ENCODE results near the gene CPZ.
"Not testable (repeated sequence)": the region's sequence is repeated elsewhere in the genome, so short reads cannot be mapped to it uniquely, and the experiment has no call there.

CPZ gene

GRCh38 chr4:8614365-8615193, 22.0 kb downstream of the CPZ start:
- Histone ChIP-seq H3K27ac (ENCODE audit: low read depth, low read length) (no peak overlapping the region), H3K36me3 (ENCODE audit: control insufficient read depth, insufficient read depth, low read length) (peaks cover 22% of the 10 kb centered on the region), H3K9me3 (ENCODE audit: control insufficient read depth, insufficient read depth, low read length) (no peaks in the 10 kb centered on the region), H3K9ac (ENCODE audit: low read depth, low read length) (no peak overlapping the region), H3K27me3 (ENCODE audit: control insufficient read depth, insufficient read depth, low read length) (no peaks in the 10 kb centered on the region), H3K4me3 (ENCODE audit: low read depth, low read length) (no peak overlapping the region), H3K4me1 (ENCODE audit: control insufficient read depth, insufficient read depth, low read length) (no peaks in the 10 kb centered on the region)

DNA sequence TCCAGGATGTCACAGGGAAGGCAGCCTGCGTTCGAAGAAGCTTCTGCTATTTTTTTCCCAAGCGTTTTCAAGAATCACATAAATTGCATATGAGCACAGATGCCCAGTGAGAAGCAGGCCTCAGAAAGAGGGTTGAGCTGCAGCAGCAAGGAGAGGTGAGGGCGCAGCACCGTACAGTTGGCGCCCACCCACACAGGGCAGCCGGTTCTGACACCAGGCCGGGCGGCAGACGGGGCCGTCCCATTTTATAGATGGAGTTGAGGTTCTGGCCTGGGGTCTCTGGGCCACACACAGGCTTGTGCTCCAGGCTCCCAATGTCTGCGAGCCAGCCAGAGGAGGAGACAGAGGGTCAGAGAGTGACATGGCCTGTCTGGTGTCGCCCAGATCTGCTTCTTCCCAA, 22.8 kb downstream of the CPZ start:
- no peaks in the 10 kb centered on the region for H3K4me1 ChIP-seq (ENCODE audit: control insufficient read depth, insufficient read depth, low read length)
- H3K36me3 ChIP-seq (ENCODE audit: control insufficient read depth, insufficient read depth, low read length) = peaks cover 22% of the 10 kb centered on the region

DNA sequence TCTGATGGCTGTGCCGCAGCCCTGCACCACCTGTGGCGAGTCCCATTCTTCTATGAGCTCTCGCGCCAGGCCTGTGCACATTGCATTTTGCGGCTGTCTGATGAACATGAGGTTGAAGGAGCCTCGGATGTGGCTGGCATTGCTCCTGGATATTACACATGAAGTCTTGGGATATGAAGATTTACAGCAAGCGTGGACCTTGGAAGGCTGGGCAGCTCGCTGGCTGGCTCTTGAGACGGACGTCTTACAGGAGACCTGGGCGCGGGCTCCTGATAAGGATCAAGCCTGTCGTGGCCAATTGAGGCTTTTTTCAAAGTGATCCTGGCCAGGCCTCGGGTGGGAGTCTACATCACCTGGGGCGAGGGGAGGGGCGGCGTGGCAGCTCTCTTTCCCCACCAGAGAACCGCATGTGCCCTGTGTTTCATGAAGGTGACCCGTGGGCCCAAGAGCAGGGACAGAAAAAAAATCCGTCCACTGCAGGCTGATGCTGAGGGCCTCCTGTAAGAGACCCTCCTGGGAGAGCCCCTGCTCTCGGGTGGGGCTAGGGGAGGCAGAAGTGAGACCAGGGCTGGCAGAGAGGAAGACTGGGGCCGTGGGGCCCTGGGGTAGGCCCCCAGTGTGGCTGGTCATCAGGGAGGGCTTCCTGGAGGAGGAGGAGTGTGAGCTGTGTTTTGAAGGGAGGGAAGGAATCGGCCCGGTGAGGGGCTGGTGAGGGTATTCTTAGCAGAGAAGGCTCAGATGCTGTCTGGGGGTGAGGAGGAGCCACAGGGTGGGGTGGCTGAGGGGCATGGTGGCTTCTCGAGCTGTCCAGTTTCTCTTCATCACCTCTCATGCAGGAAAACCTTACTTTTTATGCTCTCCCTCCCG, 23.6 kb downstream of the CPZ start:
- H3K9me3 ChIP-seq (ENCODE audit: control insufficient read depth, insufficient read depth, low read length) = no peaks in the 10 kb centered on the region
- H3K4me3 ChIP-seq (ENCODE audit: low read depth, low read length) = no peak overlapping the region
- H3K27me3 ChIP-seq (ENCODE audit: control insufficient read depth, insufficient read depth, low read length) = no peaks in the 10 kb centered on the region
- H3K27ac ChIP-seq (ENCODE audit: low read depth, low read length) = no peak overlapping the region
- H3K36me3 ChIP-seq (ENCODE audit: control insufficient read depth, insufficient read depth, low read length) = peaks cover 22% of the 10 kb centered on the region
- no peak overlapping the region for H3K9ac ChIP-seq (ENCODE audit: low read depth, low read length)
- H3K4me1 ChIP-seq (ENCODE audit: control insufficient read depth, insufficient read depth, low read length) = no peaks in the 10 kb centered on the region

More for the DNA sequence above, 22.8 kb downstream of the CPZ start:
- no peak overlapping the region for H3K4me3 ChIP-seq (ENCODE audit: low read depth, low read length)
- H3K9ac ChIP-seq (ENCODE audit: low read depth, low read length) = no peak overlapping the region
- no peaks in the 10 kb centered on the region for H3K9me3 ChIP-seq (ENCODE audit: control insufficient read depth, insufficient read depth, low read length)
- no peaks in the 10 kb centered on the region for H3K27me3 ChIP-seq (ENCODE audit: control insufficient read depth, insufficient read depth, low read length)
- no peak overlapping the region for H3K27ac ChIP-seq (ENCODE audit: low read depth, low read length)

- Histone ChIP-seq H3K9me3 (ENCODE audit: control insufficient read depth, insufficient read depth, low read length) (no peaks in the 10 kb centered on the region), H3K36me3 (ENCODE audit: control insufficient read depth, insufficient read depth, low read length) (peaks cover 22% of the 10 kb centered on the region), H3K27ac (ENCODE audit: low read depth, low read length) (no peak overlapping the region), H3K9ac (ENCODE audit: low read depth, low read length) (no peak overlapping the region), H3K4me3 (ENCODE audit: low read depth, low read length) (no peak overlapping the region), H3K27me3 (ENCODE audit: control insufficient read depth, insufficient read depth, low read length) (no peaks in the 10 kb centered on the region), H3K4me1 (ENCODE audit: control insufficient read depth, insufficient read depth, low read length) (no peaks in the 10 kb centered on the region)
These were observed 24.3 kb downstream of the CPZ start for GRCh38 chr4:8616831-8617230.

GRCh38 chr4:8617486-8618040, 25.0 kb downstream of the CPZ start:
- peaks cover 22% of the 10 kb centered on the region for H3K36me3 ChIP-seq (ENCODE audit: control insufficient read depth, insufficient read depth, low read length)
- H3K27ac ChIP-seq (ENCODE audit: low read depth, low read length) = no peak overlapping the region
- no peak overlapping the region for H3K4me3 ChIP-seq (ENCODE audit: low read depth, low read length)
- no peaks in the 10 kb centered on the region for H3K9me3 ChIP-seq (ENCODE audit: control insufficient read depth, insufficient read depth, low read length)
- H3K27me3 ChIP-seq (ENCODE audit: control insufficient read depth, insufficient read depth, low read length) = no peaks in the 10 kb centered on the region
- no peaks in the 10 kb centered on the region for H3K4me1 ChIP-seq (ENCODE audit: control insufficient read depth, insufficient read depth, low read length)
- no peak overlapping the region for H3K9ac ChIP-seq (ENCODE audit: low read depth, low read length)

GRCh38 chr4:8618421-8618820, 25.9 kb downstream of the CPZ start:
- no peak overlapping the region for H3K27ac ChIP-seq (ENCODE audit: low read depth, low read length)
- H3K4me3 ChIP-seq (ENCODE audit: low read depth, low read length) = no peak overlapping the region
- H3K9me3 ChIP-seq (ENCODE audit: control insufficient read depth, insufficient read depth, low read length) = no peaks in the 10 kb centered on the region
- H3K36me3 ChIP-seq (ENCODE audit: control insufficient read depth, insufficient read depth, low read length) = peaks cover 21% of the 10 kb centered on the region
- H3K9ac ChIP-seq (ENCODE audit: low read depth, low read length) = no peak overlapping the region
- no peaks in the 10 kb centered on the region for H3K27me3 ChIP-seq (ENCODE audit: control insufficient read depth, insufficient read depth, low read length)
- H3K4me1 ChIP-seq (ENCODE audit: control insufficient read depth, insufficient read depth, low read length) = no peaks in the 10 kb centered on the region

GRCh38 chr4:8618961-8619720, 26.6 kb downstream of the CPZ start:
- Histone ChIP-seq H3K36me3 (ENCODE audit: control insufficient read depth, insufficient read depth, low read length) (peaks cover 18% of the 10 kb centered on the region), H3K9ac (ENCODE audit: low read depth, low read length) (no peak overlapping the region), H3K27ac (ENCODE audit: low read depth, low read length) (no peak overlapping the region), H3K4me1 (ENCODE audit: control insufficient read depth, insufficient read depth, low read length) (no peaks in the 10 kb centered on the region), H3K4me3 (ENCODE audit: low read depth, low read length) (no peak overlapping the region), H3K27me3 (ENCODE audit: control insufficient read depth, insufficient read depth, low read length) (no peaks in the 10 kb centered on the region), H3K9me3 (ENCODE audit: control insufficient read depth, insufficient read depth, low read length) (no peaks in the 10 kb centered on the region)

- H3K9me3 ChIP-seq (ENCODE audit: control insufficient read depth, insufficient read depth, low read length); H3K4me1 ChIP-seq (ENCODE audit: control insufficient read depth, insufficient read depth, low read length); H3K36me3 ChIP-seq (ENCODE audit: control insufficient read depth, insufficient read depth, low read length); H3K27ac ChIP-seq (ENCODE audit: low read depth, low read length); H3K9ac ChIP-seq (ENCODE audit: low read depth, low read length); H3K4me3 ChIP-seq (ENCODE audit: low read depth, low read length); H3K27me3 ChIP-seq (ENCODE audit: control insufficient read depth, insufficient read depth, low read length): not testable (repeated sequence)
These were observed 28.6 kb downstream of the CPZ start for GRCh38 chr4:8621135-8621534.

DNA sequence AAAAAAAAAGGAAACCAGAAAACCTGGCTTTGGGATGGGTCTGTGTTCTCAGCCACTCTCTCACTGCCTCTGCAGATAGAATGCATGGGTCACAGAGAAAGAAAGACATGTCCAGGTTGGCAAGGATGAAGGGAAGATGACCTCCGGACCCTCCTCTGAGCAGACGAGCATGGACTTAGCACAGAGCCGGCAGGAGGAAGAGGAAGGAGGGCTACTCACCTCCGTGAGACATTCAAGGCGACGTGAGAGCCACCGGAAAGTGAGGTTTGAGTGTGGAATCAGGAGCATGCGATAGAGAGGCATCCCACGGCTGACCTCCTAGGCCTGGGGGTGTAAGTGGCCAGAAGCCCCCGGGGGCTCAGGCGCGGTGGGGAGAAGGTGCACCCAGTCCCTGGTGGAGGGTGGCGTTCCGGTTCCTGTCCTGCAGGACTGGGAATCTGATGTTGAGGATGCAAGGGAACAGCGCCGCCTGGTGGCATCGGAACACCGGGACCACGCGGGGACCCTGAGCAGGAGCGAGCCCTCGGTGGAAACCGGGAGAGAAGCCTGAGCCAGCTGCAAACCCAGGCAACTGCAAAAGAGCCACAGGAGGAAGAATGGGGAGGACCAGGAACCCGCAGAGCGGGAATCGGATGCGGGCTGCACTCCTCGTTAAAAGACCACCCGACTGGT, 32.2 kb downstream of the CPZ start:
- not testable (repeated sequence) for H3K9me3 ChIP-seq (ENCODE audit: control insufficient read depth, insufficient read depth, low read length); H3K9ac ChIP-seq (ENCODE audit: low read depth, low read length); H3K36me3 ChIP-seq (ENCODE audit: control insufficient read depth, insufficient read depth, low read length); H3K27me3 ChIP-seq (ENCODE audit: control insufficient read depth, insufficient read depth, low read length); H3K27ac ChIP-seq (ENCODE audit: low read depth, low read length); H3K4me1 ChIP-seq (ENCODE audit: control insufficient read depth, insufficient read depth, low read length); H3K4me3 ChIP-seq (ENCODE audit: low read depth, low read length)

- H3K9ac ChIP-seq (ENCODE audit: low read depth, low read length); H3K27me3 ChIP-seq (ENCODE audit: control insufficient read depth, insufficient read depth, low read length); H3K9me3 ChIP-seq (ENCODE audit: control insufficient read depth, insufficient read depth, low read length); H3K4me3 ChIP-seq (ENCODE audit: low read depth, low read length); H3K27ac ChIP-seq (ENCODE audit: low read depth, low read length); H3K4me1 ChIP-seq (ENCODE audit: control insufficient read depth, insufficient read depth, low read length); H3K36me3 ChIP-seq (ENCODE audit: control insufficient read depth, insufficient read depth, low read length): not testable (repeated sequence)
These were observed 37.8 kb downstream of the CPZ start for GRCh38 chr4:8630240-8630905.
